GM18505 (cell line): ENCODE measurements around the gene SORBS2.

ENCODE experiments used
- ATAC-seq: cut with Tn5 transposase; IDR thresholded peaks from one replicate; pipeline ENCODE4 v1.9.1; 2021; ENCODE audit not compliant: unreplicated experiment
- POLR2A ChIP-seq: IDR thresholded peaks from 4 replicates; pipeline ENCODE4 v1.6.1; 2011; ENCODE audit warnings: borderline replicate concordance; ENCODE audit not compliant: insufficient read depth, insufficient read length; ENCODE audit errors: extremely low read depth

SORBS2 gene

DNA sequence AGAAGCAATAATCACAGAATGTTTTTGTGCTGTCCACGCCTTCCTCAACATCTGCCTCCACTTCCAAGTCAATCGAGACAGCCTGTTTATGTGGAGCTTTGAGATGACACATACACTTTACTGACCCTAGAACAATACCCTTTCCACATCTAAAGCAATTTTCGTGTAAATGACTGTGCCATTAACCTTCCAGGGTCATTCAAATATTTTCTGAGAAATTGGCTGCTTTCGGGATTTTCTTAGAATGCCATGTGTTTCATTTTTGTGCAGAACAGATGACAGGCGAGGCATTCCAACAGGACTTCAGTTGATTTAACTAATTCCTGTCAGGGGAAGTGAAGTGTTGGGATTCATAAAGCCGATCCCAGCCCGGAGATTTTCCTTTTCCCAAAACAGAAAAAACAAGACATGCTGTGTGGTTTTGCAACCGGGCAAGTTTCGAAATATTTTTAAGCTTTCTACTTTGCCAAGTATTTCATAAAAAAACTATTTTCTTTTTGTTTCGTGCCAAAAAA is 73.9 kb downstream of the SORBS2 start:
- no peak for ATAC-seq
- TF ChIP-seq POLR2A, result no peak

DNA sequence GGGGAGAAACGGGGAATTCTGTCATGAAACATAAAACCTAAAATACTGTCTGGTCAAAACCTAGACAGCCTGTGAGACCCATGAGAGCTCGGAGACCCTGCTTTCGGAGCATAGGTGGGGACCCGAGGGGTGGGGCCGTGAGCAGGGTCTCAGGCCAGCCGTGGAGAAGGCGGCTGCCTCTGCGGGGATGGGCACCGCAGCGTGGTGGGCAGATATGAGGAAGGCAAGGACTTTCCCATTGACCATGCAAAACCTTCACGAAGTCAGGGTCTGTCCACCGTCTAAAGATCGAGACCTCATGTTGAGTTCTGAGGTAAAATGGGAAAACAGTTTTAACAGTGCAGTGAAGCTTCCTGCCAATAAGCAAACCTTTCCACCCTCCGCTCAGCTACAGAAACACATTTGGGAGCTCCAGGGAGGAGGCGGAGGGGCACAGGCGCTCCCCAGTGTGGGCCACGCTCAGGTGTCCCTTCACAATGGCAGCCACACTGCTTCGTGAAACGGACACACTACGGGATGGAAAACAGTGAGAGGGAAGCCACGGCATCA is 74.4 kb downstream of the SORBS2 start:
- no peak for TF ChIP-seq POLR2A
- ATAC-seq, result no peak

DNA sequence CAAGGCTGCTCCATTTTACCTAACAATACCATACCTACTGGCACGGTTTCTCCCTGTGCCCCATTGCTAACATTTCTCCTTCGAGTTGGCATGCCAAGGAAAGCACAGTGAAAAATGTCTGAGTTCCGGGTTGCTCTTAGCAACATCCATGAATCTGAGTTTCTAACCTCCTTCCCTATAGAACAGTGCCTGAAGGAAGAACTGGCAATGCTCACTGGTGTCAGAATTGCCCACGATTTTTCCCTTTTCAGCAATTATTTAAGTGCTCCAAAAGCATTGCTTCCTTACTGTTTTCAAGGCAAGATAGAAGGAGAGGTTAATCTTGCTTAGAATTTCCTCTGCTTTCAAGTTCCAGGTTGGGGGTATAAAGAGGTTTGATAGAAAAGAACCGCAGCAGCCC is 75.1 kb downstream of the SORBS2 start:
- no peak for ATAC-seq
- no peak for TF ChIP-seq POLR2A

GRCh38 chr4:185735866-185736400 is 76.1 kb downstream of the SORBS2 start:
- no peak for TF ChIP-seq POLR2A
- ATAC-seq, result no peak

DNA sequence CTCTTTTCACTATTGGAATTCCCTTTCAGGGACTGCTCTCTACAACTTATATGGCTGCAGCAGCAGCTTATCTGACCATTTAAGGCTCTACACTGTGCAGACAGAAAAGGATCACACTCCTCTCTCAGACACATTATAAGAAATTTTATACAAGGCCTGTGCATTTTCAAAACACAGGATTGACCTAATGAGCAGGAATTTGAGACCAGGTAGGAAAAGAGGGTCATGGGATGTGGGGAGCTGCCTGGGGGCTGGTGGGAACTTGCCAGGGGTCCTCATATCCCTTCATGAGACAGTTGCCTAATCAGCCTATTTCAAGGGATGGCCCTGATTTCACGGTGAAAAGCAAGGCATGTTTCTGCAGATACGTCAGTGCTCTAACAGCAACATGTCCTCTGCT is 77.1 kb downstream of the SORBS2 start:
- no peak for ATAC-seq

DNA sequence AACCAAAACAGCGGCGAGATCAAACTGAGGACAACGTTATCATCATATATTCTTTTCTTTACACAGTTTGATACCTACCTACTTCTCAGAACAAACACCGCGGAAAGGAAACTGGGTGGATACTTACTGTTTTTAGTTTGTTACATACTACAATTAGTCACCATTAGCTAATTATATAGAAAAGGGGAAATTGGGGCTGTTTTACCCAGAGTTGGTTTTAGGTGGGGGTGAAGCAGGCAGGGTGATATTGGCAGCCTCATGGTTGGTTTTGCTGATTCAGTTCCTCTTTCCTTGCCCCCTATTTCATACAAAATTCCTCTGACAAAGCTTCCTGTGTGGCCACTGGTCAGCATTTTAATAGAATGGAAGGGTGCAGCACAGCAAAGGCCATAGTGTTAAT is 77.8 kb downstream of the SORBS2 start:
- peak; percentile 51 for ATAC-seq
- no peak for TF ChIP-seq POLR2A

More for the DNA sequence above, 77.1 kb downstream of the SORBS2 start:
- TF ChIP-seq POLR2A, result no peak

DNA sequence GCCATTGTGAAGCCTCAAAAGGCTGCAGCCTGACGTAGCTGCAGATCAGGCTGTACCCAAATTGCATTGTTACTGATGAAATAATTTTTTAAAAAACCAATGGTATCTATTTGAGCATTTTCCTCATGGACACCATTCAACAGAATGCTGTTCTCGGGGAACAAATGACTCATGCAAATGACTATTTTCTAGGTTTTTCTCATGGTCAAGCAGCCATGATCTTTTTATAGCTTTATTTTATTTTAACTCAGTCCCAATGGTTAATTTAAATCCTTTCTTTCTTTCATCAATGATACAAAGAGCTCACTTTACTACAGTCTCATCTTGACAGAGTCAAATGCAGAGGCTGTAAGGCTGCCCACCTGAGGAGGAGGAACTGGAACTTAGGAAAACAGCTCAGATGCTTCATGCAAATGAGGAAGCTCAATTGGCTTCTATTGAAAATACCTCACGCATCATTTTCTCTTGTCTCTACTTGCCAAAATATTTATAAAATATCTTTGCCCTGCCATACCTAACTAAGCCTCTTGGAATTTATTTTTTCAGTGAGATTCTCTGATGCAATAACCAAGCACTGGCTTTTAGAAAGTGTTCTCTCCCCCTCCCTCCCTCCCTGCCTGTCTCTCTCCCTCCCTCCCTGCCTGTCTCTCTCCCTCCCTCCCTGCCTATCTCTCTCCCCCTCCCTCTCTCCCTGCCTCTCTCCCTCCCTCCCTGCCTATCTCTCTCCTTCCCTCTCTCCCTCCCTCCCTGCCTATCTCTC is 81.0 kb downstream of the SORBS2 start:
- no peak for TF ChIP-seq POLR2A
- ATAC-seq, result peak; percentile 59

DNA sequence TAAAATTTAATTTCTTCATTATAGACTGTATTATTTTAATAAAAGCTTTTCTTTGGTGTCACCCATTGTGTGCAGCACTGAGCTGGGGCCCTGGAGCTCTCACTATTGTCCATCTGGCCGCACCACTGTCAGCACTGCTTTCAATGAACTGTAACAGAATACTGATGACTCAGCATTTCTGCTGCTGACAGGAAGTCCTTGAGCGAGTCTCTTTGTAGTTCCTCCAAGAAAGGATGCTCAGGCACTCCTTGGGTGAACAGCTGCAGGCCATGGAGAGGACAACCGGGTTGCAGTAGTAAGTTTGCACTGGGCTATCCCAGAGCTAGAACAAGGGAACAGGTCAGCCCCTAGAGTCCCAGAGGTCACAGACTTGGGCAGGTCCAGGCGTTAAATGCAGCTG is 81.6 kb downstream of the SORBS2 start:
- no peak for TF ChIP-seq POLR2A
- peak; percentile 41 for ATAC-seq

GRCh38 chr4:185729391-185729804 is 82.6 kb downstream of the SORBS2 start:
- no peak for TF ChIP-seq POLR2A
- ATAC-seq, result no peak

DNA sequence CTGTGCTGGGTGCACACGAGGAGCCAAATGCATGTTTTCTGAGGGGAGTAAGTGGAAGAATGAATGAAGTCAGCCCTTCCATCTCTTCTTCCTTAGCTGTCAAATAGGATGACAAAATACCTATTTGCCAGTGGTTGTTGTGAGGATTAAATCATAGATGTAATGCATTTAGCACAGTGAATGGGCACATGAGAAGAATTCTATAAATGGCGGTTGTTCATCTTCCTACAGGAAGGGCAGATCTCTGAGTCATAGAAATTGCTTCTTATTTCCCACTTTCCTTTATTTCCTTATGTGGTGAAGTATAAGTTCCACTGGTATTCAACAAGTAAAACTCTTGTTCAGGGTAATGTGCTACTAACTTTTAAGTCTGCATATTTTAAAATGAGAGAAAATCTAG is 83.1 kb downstream of the SORBS2 start:
- ATAC-seq, result no peak
- no peak for TF ChIP-seq POLR2A

DNA sequence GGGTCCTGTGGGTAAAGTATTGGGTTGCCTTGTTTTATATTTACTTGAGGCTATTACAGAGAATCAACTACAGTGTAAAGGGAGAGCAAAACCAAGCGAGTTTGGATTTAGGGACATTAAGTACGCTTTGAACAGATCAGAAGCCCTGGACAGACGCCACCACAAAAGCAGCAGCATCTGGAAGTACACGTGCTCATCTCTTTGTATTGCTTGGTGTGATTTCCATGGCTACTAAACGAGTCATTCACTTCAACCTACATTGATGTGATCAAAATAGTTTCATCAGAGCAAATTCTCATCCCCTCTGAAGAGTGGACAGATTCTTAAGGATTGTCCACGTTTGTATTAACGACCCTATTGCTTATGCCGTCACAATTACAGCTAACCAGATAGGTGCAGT is 85.1 kb downstream of the SORBS2 start:
- no peak for ATAC-seq
- TF ChIP-seq POLR2A, result no peak

GRCh38 chr4:185723631-185724260 is 88.2 kb downstream of the SORBS2 start:
- no peak for ATAC-seq
- no peak for TF ChIP-seq POLR2A

GRCh38 chr4:185722029-185722316 is 90.0 kb downstream of the SORBS2 start:
- no peak for TF ChIP-seq POLR2A
- no peak for ATAC-seq
